K562 (cell line): ENCODE results near the gene PPP2R2D.

Source experiments
- BHLHE40 ChIP-seq: IDR thresholded peaks from 2 replicates; pipeline ENCODE4 v1.6.1; 2011; ENCODE audit warnings: low read length, improper control_type of control experiment
- BRD4 ChIP-seq: fragments of 200-600 bp; sonication (generic); IDR thresholded peaks from 2 replicates; pipeline ENCODE4 v1.6.1; 2017; ENCODE audit warnings: inconsistent platforms
- CBX8 ChIP-seq: fragments of 200-600 bp; sonication (generic); IDR thresholded peaks from 2 replicates; pipeline ENCODE4 v1.6.1; 2012; ENCODE audit warnings: borderline replicate concordance, mixed run types, low read depth, mild to moderate bottlenecking, moderate library complexity, mixed read lengths, low read length, control low read depth, inconsistent platforms; ENCODE audit not compliant: poor library complexity, severe bottlenecking; ENCODE audit errors: extremely low read depth
- KAT2B ChIP-seq: IDR thresholded peaks from one replicate; pipeline ENCODE4 v1.6.1; 2012; ENCODE audit warnings: low read depth, mild to moderate bottlenecking, control low read depth, inconsistent platforms, low read length, moderate library complexity
- MEF2A ChIP-seq: IDR thresholded peaks from 2 replicates; pipeline ENCODE4 v1.6.1; 2011; ENCODE audit warnings: low read depth, mild to moderate bottlenecking, low read length, moderate library complexity; ENCODE audit not compliant: control insufficient read depth
- SIRT6 ChIP-seq: IDR thresholded peaks from one replicate; pipeline ENCODE4 v1.6.1; 2012; ENCODE audit warnings: low read depth, mild to moderate bottlenecking, control low read depth, inconsistent platforms, low read length, moderate library complexity
- SIX5 ChIP-seq, 2 experiments: IDR thresholded peaks; 2 replicates each; pipeline ENCODE4 v1.6.1; 2011; ENCODE audit warnings: low read length in 2 of 2, borderline replicate concordance in 1 of 2, low read depth in 1 of 2, mild to moderate bottlenecking in 1 of 2, moderate library complexity in 1 of 2; ENCODE audit not compliant: insufficient read depth in 1 of 2
- SP1 ChIP-seq: sonication (generic); formaldehyde crosslinking; IDR thresholded peaks from 2 replicates; pipeline ENCODE4 v1.8.1; 2022; ENCODE audit warnings: mild to moderate bottlenecking, missing genetic modification reagents
- TEAD4 ChIP-seq, 2 experiments: sonication (generic) in 1 of 2; formaldehyde crosslinking in 1 of 2; IDR thresholded peaks; 2 replicates each; pipeline versions ENCODE4 v1.6.1 to v1.8.0; 2012 to 2022; ENCODE audit warnings: borderline replicate concordance in 1 of 2, inconsistent platforms in 1 of 2, low read length in 1 of 2, mild to moderate bottlenecking in 1 of 2, missing genetic modification reagents in 1 of 2
- ZBTB33 ChIP-seq: sonication (generic); formaldehyde crosslinking; IDR thresholded peaks from 2 replicates; pipeline ENCODE4 v1.8.1; 2023; ENCODE audit warnings: mild to moderate bottlenecking, missing genetic modification reagents
- ZSCAN32 ChIP-seq: fragments of 450-650 bp; formaldehyde crosslinking; IDR thresholded peaks from 2 replicates; pipeline ENCODE4 v1.4.0; 2020; ENCODE audit warnings: mild to moderate bottlenecking, moderate library complexity

- TF ChIP-seq ZSCAN32 (CRISPR knock-in tag) (no peak), BHLHE40 (no peak), ZBTB33 (CRISPR knock-in tag) (no peak), TEAD4 (IDR thresholded peaks at IDR 0.05; ENCODE audit: low read length) (no peak), TEAD4 (CRISPR knock-in tag; IDR thresholded peaks at IDR 0.05; ENCODE audit: borderline replicate concordance) (no peak), MEF2A (no peak), BRD4 (no peak), KAT2B (no peak), SIX5 (IDR thresholded peaks at IDR 0.05; ENCODE audit: borderline replicate concordance in 1 of 2, insufficient read depth in 1 of 2, low read depth in 1 of 2, low read length in 2 of 2) (no peak), SP1 (CRISPR knock-in tag) (no peak), SIRT6 (no peak), CBX8 (no peak)
These were observed 49.5 kb upstream of the PPP2R2D start for GRCh38 chr10:131851346-131851745.
